GM21619 (cell line): ENCODE data around the gene MAP2K7.

Experiments used
- ATAC-seq: cut with Tn5 transposase; IDR thresholded peaks from one replicate; pipeline ENCODE4 v1.9.1; 2021; ENCODE audit not compliant: unreplicated experiment

The MAP2K7 gene

GRCh38 chr19:7918615-7919421 lies 15.1 kb downstream of the MAP2K7 start:
- no peak for ATAC-seq

GRCh38 chr19:7919610-7920518 lies 16.2 kb downstream of the MAP2K7 start, which contains the start of gene SNAPC2:
Gene SNAPC2, plus strand, starts transcription at chr19:7920338. Its CDS starts 29 bp downstream, at chr19:7920367.
- peak; percentile 57 for ATAC-seq

GRCh38 chr19:7920519-7921301 lies 17.0 kb downstream of the MAP2K7 start:
- ATAC-seq: peak; percentile 27

GRCh38 chr19:7921302-7921966 lies 17.8 kb downstream of the MAP2K7 start:
- no peak for ATAC-seq

GRCh38 chr19:7921967-7922835 lies 18.5 kb downstream of the MAP2K7 start:
- no peak for ATAC-seq

- ATAC-seq: no peak
These were observed 19.1 kb downstream of the MAP2K7 start for GRCh38 chr19:7922836-7923195.

GRCh38 chr19:7923295-7924191 lies 19.9 kb downstream of the MAP2K7 start:
- no peak for ATAC-seq

GRCh38 chr19:7924241-7924640 lies 20.6 kb downstream of the MAP2K7 start:
- ATAC-seq: no peak

GRCh38 chr19:7924651-7925170 lies 21.0 kb downstream of the MAP2K7 start:
- no peak for ATAC-seq

- no peak for ATAC-seq
These were observed 21.6 kb downstream of the MAP2K7 start for GRCh38 chr19:7925171-7925851.

- no peak for ATAC-seq
These were observed 22.5 kb downstream of the MAP2K7 start, which contains the start of gene CTXN1 for GRCh38 chr19:7926021-7926726. Gene CTXN1, minus strand, starts transcription at chr19:7926135. Its CDS starts 597 bp downstream, at chr19:7925538.

- no peak for ATAC-seq
These were observed 23.3 kb downstream of the MAP2K7 start for GRCh38 chr19:7926727-7927604.

- ATAC-seq: no peak
These were observed 24.1 kb downstream of the MAP2K7 start for GRCh38 chr19:7927605-7928333.

- ATAC-seq: no peak
These were observed 24.6 kb downstream of the MAP2K7 start for GRCh38 chr19:7928334-7928706.
